Inferior parietal cortex (tissue), 1 donor: Measurements from ENCODE around the gene GIPC1.
"Not testable (repeated sequence)": the region's sequence is repeated elsewhere in the genome, so short reads cannot be mapped to it uniquely, and the experiment has no call there.

Source experiments
- DNase-seq: peaks from one replicate; pipeline ENCODE4 v3.0.0-alpha.2; 2016; ENCODE audit errors: extremely low spot score

Gene GIPC1

DNA sequence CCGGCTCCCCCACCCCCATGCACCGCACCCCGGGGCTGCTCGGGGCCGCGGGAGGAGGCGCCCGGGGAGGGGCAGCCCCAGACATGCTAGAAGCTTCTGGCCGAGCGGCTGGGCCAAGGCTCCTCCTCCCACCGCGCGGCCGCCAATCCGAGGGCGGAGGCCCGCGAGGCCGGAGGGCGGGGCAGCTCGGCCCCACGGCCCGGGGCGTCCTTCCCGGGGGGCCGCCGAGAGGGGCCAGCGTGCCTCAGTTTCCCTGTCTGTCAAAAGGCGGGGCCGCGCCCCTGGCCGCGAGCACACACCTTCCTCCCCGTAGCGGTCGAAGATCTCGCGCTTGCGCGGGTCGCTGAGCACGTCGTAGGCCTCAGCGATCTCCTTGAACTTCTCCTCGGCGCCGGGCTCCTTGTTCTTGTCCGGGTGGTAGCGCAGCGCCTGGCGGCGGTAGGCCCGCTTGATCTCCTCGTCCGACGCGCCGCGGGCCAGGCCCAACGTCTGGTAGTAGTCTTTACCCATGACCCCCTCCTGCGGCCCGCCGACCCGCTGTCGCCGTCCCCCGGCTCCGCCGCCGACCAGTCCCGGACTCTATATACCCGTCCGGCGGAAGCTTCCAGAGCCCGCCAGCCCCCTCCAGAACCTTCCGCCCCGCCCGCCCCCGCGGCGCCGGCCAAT lies 22.0 kb upstream of the GIPC1 start, which contains the start of gene DNAJB1:
Gene DNAJB1 (minus strand): TSS at position 558 of the 666 bp plus-strand sequence. CDS start 48 bp downstream, at position 510.
- DNase-seq = peak; percentile 75

DNA sequence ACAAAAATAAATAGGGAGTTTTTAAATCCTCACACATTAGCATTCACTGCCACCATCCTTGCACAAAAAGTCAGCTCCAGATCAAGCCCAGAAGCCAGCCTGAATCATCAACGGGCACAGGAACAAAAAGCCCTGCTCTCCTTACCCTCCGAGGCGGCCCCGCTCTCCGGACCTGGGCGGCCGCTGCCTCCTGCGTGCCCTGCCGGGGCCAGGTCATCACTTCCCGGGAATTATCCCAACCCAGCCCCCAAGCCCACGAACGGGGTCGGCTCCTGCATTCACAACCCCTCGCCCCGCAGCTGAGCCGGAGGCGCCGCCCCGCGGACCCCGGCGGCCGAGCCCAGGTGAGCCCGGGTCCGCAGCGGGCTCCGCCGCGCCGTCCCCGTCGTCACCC lies 21.5 kb upstream of the GIPC1 start:
- DNase-seq = no peak

DNA sequence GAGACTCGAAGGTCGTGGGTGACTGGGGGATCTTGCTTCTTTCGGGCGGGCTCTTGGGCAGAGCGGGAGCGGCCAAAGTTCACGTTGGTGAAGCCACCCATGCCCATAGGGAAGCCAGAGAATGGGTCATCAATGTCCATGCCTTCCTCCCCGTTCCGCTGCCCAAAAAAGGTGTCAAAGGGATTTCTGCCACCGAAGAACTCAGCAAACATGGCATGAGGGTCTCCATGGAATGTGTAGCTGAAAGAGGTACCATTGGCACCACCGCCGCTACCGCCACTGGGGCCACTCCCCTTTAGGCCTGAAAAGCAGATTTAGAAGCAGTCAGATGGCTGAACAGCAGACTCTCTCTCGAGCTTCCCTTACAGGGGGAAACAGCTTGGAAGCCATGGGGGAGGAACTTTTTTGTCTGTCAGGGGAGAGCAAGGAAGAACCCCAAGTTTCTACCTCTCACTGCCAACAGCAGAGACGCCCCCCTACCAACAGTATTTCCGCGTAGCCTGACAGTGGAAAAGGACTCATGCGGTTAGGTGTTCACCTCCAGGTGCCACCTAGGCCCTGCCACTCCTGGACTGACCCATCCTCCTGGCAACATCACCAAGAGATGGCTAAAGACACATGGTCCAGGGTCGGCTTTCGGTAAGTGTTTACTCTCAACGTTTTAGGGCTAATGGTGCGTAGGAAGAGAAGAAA lies 21.0 kb upstream of the GIPC1 start:
- no peak for DNase-seq

DNA sequence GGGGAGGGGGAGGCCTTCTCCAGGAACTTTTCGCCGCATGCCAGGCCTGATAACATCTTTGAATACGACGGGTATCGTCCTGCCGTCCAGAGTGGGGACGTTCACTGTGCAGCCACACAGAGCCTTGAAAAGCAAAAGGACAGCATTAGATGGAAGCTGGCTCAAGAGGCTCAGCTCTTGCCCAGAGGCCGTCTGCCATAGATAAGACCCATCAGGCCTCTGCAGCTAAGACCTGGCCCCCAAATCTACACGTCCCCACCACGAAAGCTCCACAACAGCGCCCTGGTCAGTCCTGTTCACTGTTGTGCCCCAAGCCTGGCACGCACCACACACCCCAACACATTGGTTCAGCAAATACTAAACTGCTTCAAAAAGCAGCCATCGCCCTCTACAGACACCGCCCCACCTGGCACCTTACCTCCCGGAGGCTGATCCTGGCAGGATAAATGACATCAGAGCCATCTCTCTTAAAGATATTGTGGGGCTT lies 20.2 kb upstream of the GIPC1 start:
- no peak for DNase-seq

DNA sequence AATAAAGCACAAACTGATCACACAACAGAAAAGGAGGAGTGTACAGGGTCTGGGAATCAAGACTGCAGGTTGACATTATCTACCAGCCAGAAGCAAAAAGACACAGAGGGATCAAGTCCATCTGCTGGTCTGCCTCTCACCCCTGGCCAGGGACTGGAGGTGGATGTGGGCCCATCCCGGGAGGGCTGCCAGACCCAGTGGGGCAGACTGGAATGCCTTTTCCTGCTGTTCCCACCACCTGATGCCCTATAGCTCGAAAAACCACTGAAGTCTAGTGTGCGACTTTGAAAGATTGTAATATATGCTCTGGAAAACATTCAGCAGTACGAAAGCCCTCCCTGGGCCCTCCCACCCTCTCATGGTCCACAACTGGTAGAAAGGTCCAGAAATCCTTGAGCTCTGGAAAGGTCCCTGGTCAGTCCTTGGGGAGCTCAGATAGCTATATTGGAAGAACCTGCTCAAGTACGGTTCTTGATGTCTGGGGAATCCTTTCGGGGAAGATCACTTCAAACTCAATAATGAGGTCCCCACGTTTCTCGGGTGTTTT lies 19.6 kb upstream of the GIPC1 start:
- no peak for DNase-seq

- no peak for DNase-seq
Observed at GRCh38 chr19:14514215-14514863, 18.4 kb upstream of the GIPC1 start.

- DNase-seq = no peak
Observed at GRCh38 chr19:14512406-14512961, 16.6 kb upstream of the GIPC1 start.

- no peak for DNase-seq
Observed at GRCh38 chr19:14511229-14511593, 15.3 kb upstream of the GIPC1 start.

GRCh38 chr19:14510311-14511228 lies 14.6 kb upstream of the GIPC1 start:
- peak; percentile 60 for DNase-seq

- no peak for DNase-seq
Observed at GRCh38 chr19:14507704-14508542, 12.0 kb upstream of the GIPC1 start.

DNA sequence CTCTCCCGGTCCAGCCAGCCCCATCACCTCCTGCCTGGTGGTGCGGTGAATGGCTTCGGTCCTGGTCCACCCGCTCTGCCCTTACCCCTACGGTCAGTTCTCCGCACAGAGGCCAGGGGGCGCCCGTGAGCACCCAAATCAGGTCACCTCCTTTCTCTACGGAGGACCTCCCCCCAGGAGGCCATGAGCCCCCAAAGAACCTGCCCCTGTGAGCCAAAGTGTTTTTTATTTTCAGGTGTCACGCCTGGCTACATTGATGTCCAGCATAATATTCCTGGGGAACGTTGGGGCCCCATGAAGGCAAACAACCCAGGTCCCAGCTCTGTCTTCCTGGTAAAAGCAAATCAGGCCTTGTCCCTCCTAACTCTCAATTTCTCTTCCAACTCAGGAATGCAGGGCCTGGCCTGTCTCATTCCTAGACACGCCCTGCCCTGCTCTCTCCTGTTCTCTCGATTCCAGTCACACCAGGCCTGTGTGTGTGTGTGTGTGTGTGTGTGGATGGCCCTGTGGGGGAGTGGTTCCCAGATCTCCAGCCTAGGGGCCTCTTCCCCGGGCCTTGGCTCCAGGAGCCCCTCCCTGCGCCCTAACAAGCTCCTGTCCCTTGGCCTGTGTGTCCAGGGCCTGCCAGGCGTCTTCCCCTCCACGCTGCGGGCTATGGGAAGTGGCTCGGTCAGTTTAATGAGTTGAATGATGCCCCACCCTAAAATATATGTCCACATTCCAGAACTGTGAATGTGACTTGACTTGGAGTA lies 9.7 kb upstream of the GIPC1 start:
- no peak for DNase-seq

DNA sequence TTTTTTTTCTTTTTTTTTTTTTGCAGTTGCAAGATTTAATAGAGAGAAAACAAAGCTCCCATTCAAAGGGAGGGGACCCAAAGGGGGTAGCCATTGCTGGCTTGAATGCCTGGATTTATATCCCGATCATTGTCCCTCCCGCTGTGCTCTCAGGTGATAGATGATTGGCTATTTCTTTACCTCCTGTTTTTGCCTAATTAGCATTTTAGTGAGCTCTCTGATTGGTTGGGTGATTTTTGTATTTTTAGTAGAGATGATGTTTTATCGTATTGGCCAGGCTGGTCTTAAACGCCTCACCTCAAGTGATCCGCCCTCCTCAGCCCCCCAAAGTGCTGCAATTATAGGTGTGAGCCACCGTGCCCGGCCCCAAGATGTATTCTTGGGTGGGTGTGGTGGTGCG lies 8.6 kb upstream of the GIPC1 start:
- DNase-seq = not testable (repeated sequence)

DNA sequence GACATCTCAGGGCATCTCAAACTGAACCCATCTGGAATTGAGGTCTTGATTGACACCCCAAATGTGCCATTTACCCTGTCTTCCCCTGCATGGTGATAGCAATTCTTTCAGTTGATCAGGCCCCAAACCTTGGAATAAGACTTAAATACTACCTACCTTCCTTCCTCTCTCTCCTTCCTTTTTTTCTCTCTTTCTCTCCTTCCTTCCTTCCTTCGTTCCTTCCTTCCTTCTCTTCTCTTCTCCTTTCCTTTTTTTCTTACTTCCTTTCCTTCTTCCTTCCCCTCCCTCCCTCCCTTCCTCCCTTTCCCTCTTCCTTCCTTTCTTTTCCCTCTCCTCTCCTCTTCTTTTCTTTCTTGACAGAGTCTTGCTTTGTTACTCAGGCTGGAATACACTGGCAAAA lies 7.4 kb upstream of the GIPC1 start:
- no peak for DNase-seq

- DNase-seq = no peak
Observed at GRCh38 chr19:14502334-14503092, 6.6 kb upstream of the GIPC1 start.

DNA sequence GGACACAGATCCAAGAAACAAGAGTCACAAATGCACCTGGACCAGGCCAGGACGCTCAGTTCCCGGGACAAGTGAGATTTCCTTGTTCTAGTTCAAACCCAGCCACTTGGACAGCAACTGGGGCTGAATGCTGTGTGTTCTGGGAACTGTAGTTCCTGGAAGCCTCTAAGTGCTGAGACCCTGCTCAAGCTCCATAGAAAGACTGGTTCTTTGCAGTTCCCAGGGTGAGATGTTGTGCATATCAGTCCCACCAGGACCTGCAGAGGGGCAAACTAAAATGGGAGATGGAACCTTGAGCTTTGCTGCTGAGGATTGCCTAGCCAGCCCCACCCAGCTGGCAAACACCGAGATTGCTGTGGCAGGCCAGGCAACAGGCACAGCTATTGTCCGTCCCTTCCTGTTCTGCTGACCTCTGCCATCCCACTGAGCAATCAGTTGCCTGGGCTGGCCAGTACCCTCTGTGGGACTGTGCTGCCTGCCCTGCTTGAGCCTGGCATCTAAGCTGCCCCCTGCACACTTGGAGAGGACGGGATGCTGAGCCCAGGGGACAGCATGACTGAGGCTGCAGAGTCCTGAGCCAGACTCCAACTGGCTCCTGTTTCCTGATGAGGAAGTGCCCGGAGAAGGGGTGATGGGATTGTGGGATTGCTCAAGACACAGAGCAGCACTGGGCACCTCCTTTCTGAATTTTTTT lies 1.4 kb upstream of the GIPC1 start:
- DNase-seq = no peak

DNA sequence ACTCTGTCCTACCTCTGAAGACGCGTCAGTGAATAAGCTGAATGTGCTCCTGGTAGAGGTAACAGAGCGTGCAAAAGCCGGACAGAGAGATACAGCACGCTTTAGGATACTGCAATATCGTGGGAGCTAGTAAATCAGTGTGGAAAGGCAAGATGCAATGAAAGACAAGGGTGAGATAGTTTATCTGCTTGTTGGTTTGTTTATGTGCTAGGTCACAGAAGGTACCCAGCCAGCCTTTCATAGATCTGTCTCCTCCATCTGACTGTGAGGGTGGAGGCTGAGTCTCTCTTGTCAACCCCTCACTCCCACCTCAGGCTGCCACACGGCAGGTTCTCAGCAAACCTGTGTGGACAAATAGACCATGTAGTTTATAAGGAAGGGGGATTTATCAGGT lies 904 bp upstream of the GIPC1 start:
- peak; percentile 67 for DNase-seq

DNA sequence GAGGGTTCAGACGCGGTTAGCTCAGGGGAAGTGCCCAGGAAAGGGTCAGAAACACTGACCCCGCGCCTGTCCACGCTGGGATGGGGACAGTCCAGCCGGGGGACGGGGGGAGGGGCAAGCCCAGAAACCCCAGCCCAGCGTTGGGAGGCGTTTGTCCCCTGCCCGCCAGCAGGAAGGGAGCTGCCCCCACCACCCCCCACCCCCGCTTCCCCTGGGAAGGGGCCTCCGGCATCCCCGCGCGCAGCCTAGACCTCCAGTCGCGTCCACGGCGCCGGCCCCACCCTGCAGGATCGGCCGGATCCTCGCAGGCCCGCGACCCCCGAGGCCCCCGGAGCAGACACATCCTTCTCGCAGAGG lies 277 bp downstream of the GIPC1 start:
- no peak for DNase-seq
